Adrenal gland (tissue), 5 donors: ENCODE measurements around the gene PNLIPRP2.

Experiments used
- POLR2A ChIP-seq, 2 donors: fragments of 450-650 bp; IDR thresholded peaks; one replicate each; pipeline ENCODE4 v1.6.1; 2017; ENCODE audit warnings: antibody characterized with exemption in 2 of 2, mild to moderate bottlenecking in 2 of 2, moderate library complexity in 1 of 2
- TF ChIP-seq, protein P1 (sequence below), 6 experiments: fragments of 450-650 bp in 4 of 6; fragments of 200-600 bp in 2 of 6; sonication (generic) in 1 of 6; IDR thresholded peaks; 1 replicate in 5 of 6; 2 replicates in 1 of 6; pipeline versions ENCODE4 v1.5.1 to v1.8.0; 2016 to 2021; ENCODE audit warnings: antibody characterized with exemption in 6 of 6, mild to moderate bottlenecking in 2 of 6, moderate library complexity in 1 of 6
- donor health status: DM: no; HTN: no; CAD: no.

DNA sequence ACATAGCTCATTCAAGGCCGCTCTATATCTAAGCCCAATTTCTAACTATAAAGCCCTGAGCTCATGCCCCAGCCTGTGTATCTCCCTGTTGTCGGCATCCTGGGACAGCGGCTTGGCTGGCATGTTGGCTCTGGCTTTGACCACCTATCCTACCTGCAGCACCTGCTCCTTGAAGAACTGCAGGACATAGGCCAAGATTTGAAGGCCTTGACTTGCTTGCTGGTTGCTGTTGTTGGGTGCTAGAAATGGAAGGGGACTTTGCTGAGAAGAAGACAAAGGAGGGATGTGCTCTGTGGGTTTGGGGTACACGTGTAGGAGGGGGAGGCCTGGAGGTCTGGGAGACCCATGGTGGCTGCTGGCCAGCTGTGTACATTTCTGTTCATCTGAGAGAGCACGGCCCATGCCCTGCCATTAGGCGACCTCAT is 11.1 kb downstream of the PNLIPRP2 start:
- TF ChIP-seq, protein P1, sequence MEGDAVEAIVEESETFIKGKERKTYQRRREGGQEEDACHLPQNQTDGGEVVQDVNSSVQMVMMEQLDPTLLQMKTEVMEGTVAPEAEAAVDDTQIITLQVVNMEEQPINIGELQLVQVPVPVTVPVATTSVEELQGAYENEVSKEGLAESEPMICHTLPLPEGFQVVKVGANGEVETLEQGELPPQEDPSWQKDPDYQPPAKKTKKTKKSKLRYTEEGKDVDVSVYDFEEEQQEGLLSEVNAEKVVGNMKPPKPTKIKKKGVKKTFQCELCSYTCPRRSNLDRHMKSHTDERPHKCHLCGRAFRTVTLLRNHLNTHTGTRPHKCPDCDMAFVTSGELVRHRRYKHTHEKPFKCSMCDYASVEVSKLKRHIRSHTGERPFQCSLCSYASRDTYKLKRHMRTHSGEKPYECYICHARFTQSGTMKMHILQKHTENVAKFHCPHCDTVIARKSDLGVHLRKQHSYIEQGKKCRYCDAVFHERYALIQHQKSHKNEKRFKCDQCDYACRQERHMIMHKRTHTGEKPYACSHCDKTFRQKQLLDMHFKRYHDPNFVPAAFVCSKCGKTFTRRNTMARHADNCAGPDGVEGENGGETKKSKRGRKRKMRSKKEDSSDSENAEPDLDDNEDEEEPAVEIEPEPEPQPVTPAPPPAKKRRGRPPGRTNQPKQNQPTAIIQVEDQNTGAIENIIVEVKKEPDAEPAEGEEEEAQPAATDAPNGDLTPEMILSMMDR (IDR thresholded peaks at IDR 0.05): no peak
- no peak for TF ChIP-seq POLR2A (IDR thresholded peaks at IDR 0.05)
